ENCODE results near the gene TBC1D4.

Gene TBC1D4

DNA sequence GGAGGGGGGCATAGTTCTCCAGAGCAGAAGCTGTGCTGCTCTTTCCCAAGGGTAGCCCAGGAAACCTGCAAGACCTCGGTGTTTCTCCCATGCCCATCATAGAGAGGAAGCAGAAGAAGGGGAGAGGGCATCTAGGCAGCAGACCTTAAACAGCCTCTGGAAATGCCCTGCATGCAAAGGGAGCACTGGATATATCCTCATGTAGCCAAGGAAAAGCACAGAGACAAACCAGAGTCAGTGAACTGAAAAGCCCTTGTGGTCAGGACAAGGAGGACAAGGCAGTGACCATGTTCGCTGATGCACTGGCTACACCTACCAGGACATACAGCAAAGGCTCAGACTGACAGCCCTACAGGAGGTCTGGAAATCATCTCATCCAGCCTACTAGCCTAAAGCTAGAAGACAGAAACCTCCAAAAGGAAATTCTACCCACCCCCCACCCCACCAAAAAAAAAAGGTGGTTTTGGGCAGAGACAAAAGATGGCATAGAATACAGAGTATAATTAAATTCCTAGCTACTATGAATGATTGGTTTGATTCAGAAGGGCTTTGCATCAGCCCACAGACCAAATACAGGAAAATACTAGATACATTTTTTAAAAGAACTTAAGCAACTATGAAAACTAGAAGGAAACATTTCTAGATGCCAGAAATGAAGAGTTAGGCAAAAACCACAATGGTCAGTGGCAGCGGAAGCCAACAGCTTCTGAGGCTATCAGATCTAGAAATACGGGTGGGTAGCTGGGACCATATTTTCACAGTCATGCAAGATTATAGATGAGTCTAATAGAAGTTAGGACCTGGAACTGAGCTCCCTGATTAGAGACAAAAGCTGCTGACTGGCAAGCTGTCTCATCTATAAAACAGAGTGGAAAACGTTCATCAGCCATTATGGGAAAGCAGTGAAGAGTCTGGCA is 4.4 kb upstream of the TBC1D4 start:
- no peak for DNase-seq (ENCODE audit: low read depth)

DNA sequence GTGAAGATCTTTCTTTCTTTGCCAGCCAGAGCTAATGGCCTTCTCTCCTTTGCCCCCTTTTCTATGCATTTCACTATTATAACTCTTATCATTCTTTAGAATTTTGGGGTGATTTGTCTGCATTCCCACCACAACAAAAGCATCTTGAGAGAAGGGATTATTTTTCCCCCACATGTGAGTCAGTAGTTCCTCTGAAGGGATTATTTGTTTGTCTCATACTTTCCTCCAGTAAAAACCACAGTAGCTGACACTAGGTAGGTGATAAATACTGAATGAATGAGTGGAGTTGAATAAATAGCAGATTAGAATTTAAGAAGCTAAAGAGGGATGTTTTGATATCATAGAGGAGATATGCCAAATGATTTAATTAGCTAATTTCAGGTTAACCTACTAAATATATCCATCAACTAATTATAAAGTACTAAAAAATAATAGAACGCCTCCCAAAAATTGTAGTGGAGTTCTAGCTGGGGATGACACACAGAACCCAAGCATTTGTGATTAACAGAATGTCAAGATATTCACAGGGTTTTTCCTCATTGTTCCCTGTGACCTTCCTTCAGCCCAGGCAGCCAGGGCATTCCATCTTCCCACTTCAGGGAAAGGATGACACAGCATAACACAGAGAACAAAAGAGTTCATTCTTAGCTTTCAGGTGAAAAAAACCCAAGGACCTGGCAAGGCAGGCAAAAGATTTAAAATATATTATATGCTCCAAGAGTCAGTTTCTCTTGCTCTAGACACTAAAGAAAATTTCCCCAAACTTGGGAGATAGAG is 3.5 kb upstream of the TBC1D4 start:
- no peak for DNase-seq (ENCODE audit: low read depth)

DNA sequence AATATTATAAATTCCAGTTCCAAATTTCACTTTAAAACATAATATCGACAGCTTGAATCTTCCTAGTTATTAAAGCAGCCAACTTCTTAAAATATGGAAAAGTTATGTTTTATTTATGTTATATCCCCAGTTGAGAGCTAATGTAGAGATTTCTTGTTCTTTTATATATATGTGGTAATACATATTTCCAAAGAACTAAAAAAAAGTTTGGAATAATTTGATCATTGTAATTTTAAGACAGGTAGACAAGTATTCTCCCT is 781 bp upstream of the TBC1D4 start:
- DNase-seq (ENCODE audit: low read depth) = no peak

DNA sequence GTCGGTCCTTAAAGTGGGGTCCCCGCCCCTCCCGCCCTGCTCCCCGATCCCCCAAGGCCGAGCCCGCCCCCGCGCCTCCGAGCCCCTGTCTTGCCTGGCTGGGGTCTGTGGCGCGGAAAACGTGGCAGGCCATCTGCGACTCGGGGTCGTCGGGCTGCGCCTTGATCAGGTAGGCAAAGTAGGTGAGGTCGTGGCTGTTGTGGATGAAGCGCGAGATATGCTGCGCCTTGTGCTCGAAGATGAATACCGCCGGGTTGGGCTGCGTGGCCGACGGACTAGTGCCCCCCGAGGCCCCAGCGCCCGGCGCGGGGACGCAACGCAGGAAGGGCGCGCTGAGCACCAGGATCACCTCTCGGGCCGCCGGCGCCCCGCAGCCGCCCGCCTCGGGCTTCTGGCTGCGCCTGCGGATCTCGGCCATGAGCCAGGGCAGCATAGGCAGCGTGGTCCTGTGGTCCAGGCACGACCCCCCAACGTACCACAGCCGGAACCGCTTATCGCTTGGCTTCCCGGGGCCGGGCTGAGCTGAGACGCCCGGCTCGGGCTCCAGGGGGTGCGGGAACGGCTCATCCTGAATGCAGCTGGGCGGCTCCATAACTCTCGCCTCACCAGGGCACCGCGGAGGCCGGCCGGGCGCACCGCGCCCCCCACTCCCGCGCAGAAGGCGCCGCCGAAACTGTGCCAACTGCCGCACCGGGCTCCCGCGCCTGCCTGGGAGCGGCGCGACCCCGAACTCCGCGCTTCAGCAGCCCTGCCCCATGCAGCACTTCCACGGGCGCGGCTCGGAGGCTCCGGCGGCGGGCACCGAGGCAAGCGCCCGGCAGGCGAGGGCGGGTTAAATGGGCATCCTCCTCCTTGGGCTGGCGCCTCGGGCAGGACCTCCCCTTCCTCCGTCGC is 546 bp downstream of the TBC1D4 start:
- no peak for DNase-seq (ENCODE audit: low read depth)

DNA sequence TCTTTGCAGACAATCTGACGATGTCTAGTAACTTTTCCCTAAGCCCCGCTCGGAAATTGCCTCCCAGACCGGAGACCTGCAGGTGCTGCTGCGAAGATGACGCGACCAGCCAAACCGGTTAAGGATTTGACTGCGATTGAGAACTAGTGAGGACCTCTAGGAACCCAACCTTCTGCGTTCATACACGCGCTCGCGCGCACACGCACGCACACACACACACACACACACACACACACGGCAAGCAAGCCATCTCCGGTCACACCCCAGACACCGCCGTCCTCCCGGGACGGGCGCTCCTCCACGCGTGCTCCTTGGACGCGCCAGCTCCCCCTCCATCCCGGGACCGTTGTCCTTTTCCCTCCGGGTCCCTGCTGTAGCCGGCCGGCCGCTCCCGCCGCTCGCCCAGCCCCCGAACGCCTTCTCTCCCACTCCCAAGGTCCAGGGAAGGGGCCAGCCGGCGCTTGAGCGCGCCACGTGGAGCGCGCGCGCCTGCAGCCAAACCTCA is 1.2 kb downstream of the TBC1D4 start:
- no peak for DNase-seq (ENCODE audit: low read depth)

DNA sequence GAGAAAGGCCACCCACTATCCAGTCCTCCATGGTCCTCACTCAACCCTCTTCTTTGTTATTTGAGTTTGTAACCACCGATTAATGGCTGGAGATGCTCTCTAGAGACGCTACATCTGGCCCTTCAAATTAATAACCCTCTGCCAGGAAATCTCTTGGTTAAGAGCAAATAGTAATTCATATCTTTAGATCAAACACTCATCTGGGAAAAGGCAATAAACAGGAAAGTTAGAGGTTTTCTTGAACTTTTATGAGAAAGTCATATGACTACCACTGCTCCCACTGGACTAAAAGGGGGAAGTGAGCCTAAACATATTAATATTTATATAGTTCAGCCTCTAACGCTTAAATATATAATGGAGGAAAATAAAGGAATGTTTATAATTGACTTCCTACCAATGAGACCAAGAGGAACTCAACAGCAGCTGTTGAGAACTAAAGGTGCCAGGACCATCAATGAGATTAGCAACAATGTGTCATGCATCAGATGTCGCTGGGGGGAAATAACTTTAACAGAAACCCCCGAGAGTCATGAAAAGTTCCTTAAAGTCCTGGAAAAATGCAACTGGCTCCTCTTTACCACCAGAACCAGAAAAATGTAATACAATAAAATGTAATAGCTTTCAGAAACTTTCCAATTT is 2.7 kb downstream of the TBC1D4 start:
- DNase-seq (ENCODE audit: low read depth) = no peak

DNA sequence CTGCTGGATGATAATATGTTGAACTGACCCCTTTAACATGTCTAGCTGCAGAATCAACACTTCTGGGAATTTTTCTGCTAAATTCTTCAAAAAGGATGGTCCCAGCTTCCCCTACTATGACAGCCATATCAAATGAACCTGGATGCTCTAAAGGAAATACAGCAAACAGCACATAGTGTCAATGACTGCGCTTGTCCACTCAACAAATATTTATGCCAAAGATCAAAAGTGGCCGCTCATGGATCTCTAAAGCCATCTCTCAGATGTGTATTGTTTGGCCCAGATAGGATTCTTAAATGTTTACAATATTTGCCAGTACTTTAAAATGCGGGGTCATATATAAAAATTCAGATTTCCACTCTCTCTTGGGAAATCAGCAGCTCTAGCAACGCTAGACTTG is 3.3 kb downstream of the TBC1D4 start:
- DNase-seq (ENCODE audit: low read depth) = no peak

DNA sequence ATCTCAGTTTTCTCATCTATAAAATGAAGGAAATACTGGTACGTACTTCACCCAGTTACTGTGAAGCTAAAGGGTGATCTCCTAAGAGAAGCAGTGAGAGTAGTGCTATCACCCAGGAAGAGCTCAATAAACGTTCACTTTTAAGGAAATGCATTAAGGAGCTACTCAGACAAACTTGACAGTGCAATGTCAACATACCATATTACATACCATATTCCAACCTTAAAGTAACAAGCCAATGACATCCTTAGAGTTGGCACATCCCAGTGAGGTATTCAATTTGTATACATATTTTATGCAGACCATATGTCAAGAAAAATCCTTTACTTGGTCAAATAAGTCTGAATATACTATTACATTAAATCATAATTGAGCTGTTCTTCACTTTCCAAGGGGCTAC is 7.0 kb downstream of the TBC1D4 start:
- no peak for DNase-seq (ENCODE audit: low read depth)

DNA sequence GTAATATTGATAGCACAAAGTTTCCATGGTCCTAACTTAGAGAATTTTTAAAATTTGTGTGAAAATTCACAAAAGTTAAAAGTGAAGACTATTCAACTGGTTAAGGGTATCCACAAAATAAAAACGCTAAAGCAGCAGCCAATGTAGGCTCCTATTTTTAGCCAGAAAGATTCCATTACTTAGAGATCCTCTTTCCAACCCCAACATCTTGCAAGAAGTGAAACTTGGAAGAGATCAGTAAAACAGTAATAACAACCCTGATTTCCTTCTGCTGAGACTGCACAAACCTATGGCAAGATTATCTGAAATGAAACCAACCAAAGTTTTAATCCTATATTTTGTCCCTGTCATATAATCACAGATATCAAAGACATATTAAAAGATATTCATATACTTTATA is 8.5 kb downstream of the TBC1D4 start:
- no peak for DNase-seq (ENCODE audit: low read depth)

DNA sequence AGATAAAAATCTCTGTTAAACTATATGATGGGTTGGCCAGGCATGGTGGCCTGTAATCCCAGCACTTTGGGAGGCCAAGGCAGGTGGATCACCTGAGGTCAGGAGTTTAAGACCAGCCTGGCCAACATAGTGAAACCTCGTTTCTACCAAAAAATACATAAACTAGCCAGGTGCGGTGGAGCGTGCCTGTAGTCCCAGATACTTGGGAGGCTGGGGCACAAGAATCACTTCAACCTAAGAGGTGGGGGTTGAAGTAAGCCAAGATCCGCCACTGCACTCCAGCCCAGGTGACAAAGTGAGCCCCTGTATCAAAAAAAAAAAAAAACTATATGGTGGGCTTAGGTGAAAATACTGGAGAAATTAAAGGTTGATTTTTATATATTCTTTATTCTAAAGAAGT is 11.3 kb downstream of the TBC1D4 start:
- DNase-seq (ENCODE audit: low read depth) = no peak

DNA sequence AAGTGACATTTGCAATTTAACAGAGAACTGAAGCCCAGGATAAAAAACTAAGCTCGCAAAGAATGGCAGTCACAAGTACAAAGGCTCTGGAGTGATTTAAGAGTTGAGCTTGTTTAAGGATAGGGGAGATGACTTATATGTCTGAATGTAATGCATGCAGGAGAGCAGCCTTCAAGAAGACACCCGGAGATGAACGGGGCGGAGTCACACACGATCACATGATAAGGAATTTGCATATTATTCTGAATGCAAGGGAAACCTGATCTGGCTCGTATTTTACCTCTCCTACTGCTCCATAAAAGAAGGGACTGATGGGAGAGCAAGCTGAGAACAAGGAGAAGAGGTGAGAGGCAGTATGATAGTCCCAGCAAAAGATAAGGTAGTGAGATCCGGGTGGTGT is 12.9 kb downstream of the TBC1D4 start:
- no peak for DNase-seq (ENCODE audit: low read depth)

DNA sequence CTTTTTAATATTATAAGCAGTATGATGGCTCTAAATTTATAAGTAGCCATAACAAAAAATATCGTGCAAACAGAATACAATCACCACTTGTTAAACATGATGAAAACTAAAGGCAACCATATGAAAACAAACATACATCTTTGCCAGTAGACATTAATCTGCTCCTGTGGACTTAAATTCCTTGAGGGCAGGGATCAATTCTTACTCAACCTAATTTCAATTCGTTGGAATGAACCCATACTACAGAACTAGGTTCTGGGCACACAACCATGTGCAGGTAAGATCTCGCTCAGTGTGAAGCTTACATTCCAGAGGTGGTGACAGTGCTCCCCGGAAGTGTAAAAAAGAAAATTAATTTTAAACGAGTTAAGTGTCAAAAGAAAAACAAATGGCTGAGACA is 13.4 kb downstream of the TBC1D4 start:
- no peak for DNase-seq (ENCODE audit: low read depth)

DNA sequence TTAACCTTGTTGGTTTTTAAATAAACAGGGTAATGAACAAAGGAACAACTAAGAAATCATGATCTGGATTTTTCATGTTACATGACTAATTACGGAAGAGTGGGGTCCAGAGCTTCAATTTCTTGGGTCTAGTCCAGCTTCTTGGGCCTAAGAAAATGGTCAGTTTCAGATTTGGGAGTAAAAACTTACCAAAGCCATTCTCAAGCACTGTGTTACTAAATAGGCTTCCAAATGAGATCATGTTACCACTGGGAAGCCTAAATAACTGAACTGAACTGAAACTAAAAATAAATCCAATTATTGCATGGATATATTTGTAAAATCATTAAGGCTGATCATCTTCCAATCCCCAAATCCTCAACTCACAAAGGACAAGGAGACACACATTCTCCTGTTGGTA is 13.9 kb downstream of the TBC1D4 start:
- DNase-seq (ENCODE audit: low read depth) = no peak

DNA sequence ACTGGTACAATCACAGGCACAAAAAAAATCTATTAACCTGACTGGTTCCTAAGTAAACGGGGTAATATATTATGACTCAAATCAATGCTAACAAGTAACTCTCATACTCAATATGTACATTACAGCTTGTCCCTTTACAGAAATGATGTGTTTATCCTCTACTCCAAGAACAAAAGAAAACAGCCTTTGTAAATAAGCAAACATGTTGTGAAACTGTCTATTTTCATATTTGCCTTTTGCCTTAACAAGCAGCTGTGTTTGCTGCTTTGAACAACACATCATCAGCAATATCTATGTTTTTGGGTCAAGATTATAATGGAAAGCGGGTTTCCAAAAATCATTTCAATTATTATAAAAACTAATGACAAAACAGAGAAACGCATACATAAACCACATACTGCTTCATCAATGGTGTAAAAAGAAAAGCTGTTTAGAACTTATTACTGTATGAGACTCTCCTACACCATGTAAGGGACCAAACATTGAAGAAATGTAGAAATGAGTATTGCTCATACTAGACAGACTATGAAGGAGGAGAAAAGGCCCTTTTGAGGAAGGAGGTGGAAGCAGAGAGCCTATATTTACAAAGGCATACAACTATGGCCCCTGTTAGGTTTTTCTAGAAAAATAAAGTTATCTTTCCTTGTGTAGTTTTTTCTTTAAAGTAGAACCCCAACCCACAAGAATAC is 14.8 kb downstream of the TBC1D4 start:
- DNase-seq (ENCODE audit: low read depth) = no peak

DNA sequence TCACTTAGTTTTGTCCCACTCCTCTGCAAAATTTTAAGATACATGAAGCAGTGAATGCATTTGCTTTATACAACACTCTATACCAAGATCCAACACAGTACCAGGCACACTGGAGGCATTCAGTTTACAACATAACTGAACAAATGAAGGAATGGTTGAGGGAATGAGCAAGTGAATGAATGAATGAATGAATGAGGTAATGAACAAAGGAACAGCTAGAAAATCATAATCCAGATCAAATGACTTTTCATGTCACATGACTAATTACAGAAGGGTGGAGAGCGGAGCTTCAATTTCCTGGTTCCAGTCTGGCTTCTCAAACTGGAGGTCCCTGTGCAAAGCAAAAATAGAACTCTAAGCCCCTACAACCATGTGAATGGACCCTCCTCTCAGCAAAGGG is 16.7 kb downstream of the TBC1D4 start:
- DNase-seq (ENCODE audit: low read depth) = no peak

DNA sequence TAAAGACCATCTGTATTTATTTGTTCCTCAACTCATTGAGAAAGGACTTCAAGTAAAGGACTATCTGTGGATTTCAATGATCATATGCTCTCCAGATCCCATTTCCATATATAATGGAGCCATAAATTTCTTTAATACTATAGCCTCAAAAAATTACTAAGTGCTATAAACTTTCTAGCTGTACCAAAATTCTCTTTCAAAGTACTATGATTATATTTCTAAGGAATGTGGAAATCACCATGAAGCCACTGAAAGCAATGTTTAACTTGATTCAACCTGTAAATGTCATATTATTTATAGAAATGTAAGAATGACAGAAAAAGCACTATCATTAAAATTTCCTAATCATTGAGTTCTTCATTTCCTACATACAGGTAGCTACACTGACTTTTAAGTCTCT is 20.7 kb downstream of the TBC1D4 start:
- no peak for DNase-seq (ENCODE audit: low read depth)

DNA sequence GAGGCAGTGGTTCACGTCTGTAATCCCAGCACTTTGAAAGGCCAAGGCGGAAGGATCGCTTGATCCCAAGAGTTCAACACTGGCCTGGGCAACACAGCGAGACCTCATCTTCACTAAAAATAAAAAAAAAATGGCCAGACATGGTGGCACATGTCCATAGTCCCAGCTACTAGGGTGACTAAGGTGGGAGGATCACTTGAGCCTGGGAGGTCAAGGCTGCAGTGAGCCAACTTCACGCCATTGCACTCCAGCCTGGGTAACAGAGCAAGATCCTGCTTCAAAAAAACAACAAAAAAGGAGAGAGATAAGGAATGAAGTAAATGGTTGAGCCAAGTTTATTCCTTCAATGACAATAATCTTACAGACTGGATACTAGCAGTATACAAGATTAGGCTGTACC is 21.3 kb downstream of the TBC1D4 start:
- no peak for DNase-seq (ENCODE audit: low read depth)

DNA sequence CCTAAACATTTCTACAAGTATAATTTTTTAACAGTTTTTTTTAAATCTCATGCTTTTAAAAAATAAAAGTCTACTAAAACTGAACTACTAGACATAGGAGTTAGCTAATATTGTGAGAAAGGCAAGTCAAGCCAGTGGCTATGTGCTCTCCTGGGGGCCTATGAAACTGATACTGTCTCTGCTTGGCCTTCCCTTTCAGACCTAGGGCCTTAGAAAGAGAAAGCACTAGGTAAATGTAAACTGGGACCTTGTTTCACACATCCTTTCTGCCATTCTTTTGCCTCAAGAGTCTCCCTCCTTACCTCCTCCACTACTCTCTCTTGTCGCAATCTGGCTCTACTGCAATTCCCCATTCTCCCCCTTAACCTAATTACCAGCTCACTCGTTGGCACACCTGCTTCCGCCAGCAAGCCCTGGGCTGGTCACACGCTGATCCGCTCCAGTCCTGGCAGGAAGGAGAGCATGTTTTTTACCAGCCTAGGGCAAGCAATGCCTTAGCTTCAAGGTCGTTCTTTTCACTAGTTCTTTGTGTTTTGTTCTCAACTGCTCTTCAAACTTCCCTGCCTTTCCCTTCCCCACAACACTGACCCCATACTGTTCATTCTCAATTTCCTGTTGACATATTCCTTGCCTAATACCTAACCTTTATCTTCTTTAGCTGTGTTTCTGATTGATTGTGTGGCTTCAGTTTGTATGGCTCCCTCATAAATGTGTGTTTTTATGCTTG is 23.1 kb downstream of the TBC1D4 start:
- no peak for DNase-seq (ENCODE audit: low read depth)

DNA sequence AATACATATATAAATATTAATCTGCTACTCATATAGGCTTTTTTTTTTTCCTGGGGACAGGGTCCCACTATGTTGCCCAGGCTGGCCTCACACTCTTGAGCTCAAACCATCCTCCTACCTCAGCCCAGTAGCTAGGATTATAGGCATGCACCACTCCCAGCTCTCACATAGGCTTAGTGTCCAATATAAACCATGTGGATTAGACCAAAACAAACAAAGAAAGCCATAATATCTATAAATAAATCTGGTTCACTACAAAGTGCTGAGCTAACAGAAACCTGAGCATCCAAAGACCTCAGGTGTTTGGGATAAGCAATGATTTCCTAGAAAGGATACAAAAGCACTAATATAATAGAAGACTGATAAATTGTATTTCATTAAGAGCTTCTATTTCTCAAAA is 26.0 kb downstream of the TBC1D4 start:
- no peak for DNase-seq (ENCODE audit: low read depth)

DNA sequence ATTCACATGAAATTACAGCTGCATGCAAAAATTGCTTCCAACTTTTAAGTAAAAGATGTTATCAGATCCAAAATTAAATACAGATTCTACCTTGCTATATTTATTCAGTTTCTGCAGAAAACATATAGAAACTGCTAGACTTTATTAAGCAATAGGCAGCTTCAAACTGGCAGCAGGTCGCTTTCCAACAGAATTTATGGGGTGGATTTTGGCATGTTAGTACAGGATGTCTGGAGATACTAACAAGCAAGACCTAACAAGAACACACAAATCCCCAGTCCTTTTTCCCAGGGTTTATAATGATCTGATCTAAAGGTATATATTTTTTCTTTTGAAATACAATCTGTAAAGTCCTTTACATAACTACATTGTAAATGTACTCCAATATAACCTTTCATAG is 27.5 kb downstream of the TBC1D4 start:
- no peak for DNase-seq (ENCODE audit: low read depth)

DNA sequence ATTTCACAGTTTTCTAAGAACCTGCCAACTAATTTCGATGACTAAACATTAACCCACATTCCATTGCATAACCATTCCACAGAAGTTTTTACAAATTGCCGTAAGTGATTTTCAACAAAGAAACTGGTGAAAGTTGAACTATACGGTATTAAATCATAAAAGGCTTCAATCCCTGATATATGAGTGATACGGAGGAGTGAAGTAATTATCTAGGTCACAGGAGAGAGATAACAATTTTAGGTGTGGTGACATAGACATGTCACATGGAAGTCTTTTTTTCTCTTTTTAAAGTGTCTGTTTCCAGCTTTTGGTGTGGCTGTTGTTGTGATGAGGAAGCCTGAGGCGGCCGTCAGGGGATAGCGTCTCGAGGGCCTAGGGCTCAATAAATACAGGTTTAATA is 29.4 kb downstream of the TBC1D4 start:
- DNase-seq (ENCODE audit: low read depth) = no peak

All from stimulated activated CD8-positive, alpha-beta memory T cell treated with anti-CD3 and anti-CD28 coated beads, Interleukin-15, amount 100 ng/mL, for 1 hour (primary cell).